Measurements from ENCODE around the gene CAPN5.
"Not testable (repeated sequence)": the region's sequence is repeated elsewhere in the genome, so short reads cannot be mapped to it uniquely, and the experiment has no call there.

Gene CAPN5

GRCh38 chr11:77091146-77091940, 24.6 kb downstream of the CAPN5 start:
- no peak overlapping the region for H3K27ac Mint-ChIP-seq

GRCh38 chr11:77092382-77092781, 25.6 kb downstream of the CAPN5 start:
- Mint-ChIP-seq H3K27me3 (no peaks in the 10 kb centered on the region), H3K4me3 (no peak overlapping the region), H3K36me3 (ENCODE audit: low read depth) (no peaks in the 10 kb centered on the region), H3K4me1 (ENCODE audit: low read depth) (no peaks in the 10 kb centered on the region), H3K9me3 (no peaks in the 10 kb centered on the region), H3K27ac (no peak overlapping the region)

More at GRCh38 chr11:77091146-77091940, 24.6 kb downstream of the CAPN5 start:
- Mint-ChIP-seq H3K4me1 (ENCODE audit: low read depth) (no peaks in the 10 kb centered on the region), H3K27me3 (no peaks in the 10 kb centered on the region), H3K36me3 (ENCODE audit: low read depth) (no peaks in the 10 kb centered on the region), H3K4me3 (no peak overlapping the region), H3K9me3 (no peaks in the 10 kb centered on the region)

- H3K36me3 Mint-ChIP-seq (ENCODE audit: low read depth), result no peaks in the 10 kb centered on the region
- no peaks in the 10 kb centered on the region for H3K9me3 Mint-ChIP-seq
- H3K4me3 Mint-ChIP-seq, result no peak overlapping the region
- H3K27me3 Mint-ChIP-seq, result no peaks in the 10 kb centered on the region
- no peak overlapping the region for H3K27ac Mint-ChIP-seq
- no peaks in the 10 kb centered on the region for H3K4me1 Mint-ChIP-seq (ENCODE audit: low read depth)
Measured at GRCh38 chr11:77093056-77093891, 26.5 kb downstream of the CAPN5 start.

GRCh38 chr11:77093987-77094840, 27.4 kb downstream of the CAPN5 start:
- Mint-ChIP-seq H3K36me3 (ENCODE audit: low read depth) (no peaks in the 10 kb centered on the region), H3K9me3 (no peaks in the 10 kb centered on the region), H3K27me3 (no peaks in the 10 kb centered on the region), H3K27ac (no peak overlapping the region), H3K4me3 (no peak overlapping the region), H3K4me1 (ENCODE audit: low read depth) (no peaks in the 10 kb centered on the region)

- H3K4me1 Mint-ChIP-seq (ENCODE audit: low read depth), result no peaks in the 10 kb centered on the region
- no peaks in the 10 kb centered on the region for H3K36me3 Mint-ChIP-seq (ENCODE audit: low read depth)
- no peaks in the 10 kb centered on the region for H3K9me3 Mint-ChIP-seq
Measured at GRCh38 chr11:77094841-77095365, 28.1 kb downstream of the CAPN5 start.

GRCh38 chr11:77095551-77096490, 29.1 kb downstream of the CAPN5 start:
- Mint-ChIP-seq H3K27me3 (no peaks in the 10 kb centered on the region), H3K9me3 (no peaks in the 10 kb centered on the region), H3K27ac (no peak overlapping the region), H3K36me3 (ENCODE audit: low read depth) (no peaks in the 10 kb centered on the region), H3K4me3 (no peak overlapping the region), H3K4me1 (ENCODE audit: low read depth) (no peaks in the 10 kb centered on the region)

More at GRCh38 chr11:77094841-77095365, 28.1 kb downstream of the CAPN5 start:
- H3K27me3 Mint-ChIP-seq, result no peaks in the 10 kb centered on the region
- H3K27ac Mint-ChIP-seq, result no peak overlapping the region
- H3K4me3 Mint-ChIP-seq, result no peak overlapping the region

- Mint-ChIP-seq H3K27ac (no peak overlapping the region), H3K36me3 (ENCODE audit: low read depth) (no peaks in the 10 kb centered on the region), H3K4me3 (no peak overlapping the region), H3K4me1 (ENCODE audit: low read depth) (no peaks in the 10 kb centered on the region), H3K27me3 (no peaks in the 10 kb centered on the region), H3K9me3 (no peaks in the 10 kb centered on the region)
Measured at GRCh38 chr11:77096591-77097019, 29.8 kb downstream of the CAPN5 start.

- H3K4me3 Mint-ChIP-seq; H3K27me3 Mint-ChIP-seq; H3K27ac Mint-ChIP-seq; H3K4me1 Mint-ChIP-seq (ENCODE audit: low read depth); H3K36me3 Mint-ChIP-seq (ENCODE audit: low read depth); H3K9me3 Mint-ChIP-seq: not testable (repeated sequence)
Measured at GRCh38 chr11:77097180-77097579, 30.4 kb downstream of the CAPN5 start.

GRCh38 chr11:77100166-77101042, 33.6 kb downstream of the CAPN5 start:
- Mint-ChIP-seq H3K36me3 (ENCODE audit: low read depth) (no peaks in the 10 kb centered on the region), H3K4me3 (no peak overlapping the region), H3K27ac (peak overlapping the region; percentile 28), H3K9me3 (no peaks in the 10 kb centered on the region), H3K27me3 (no peaks in the 10 kb centered on the region), H3K4me1 (ENCODE audit: low read depth) (no peaks in the 10 kb centered on the region)

- Mint-ChIP-seq H3K4me1 (ENCODE audit: low read depth) (no peaks in the 10 kb centered on the region), H3K4me3 (no peak overlapping the region), H3K9me3 (no peaks in the 10 kb centered on the region), H3K27ac (no peak overlapping the region), H3K36me3 (ENCODE audit: low read depth) (no peaks in the 10 kb centered on the region), H3K27me3 (no peaks in the 10 kb centered on the region)
Measured at GRCh38 chr11:77101043-77101537, 34.3 kb downstream of the CAPN5 start.

GRCh38 chr11:77102246-77103210, 35.8 kb downstream of the CAPN5 start, which contains the start of gene OMP:
OMP (plus strand) TSS chr11:77102840; CDS start chr11:77102840, 0 bp downstream.
- Mint-ChIP-seq H3K4me3 (no peak within 1 kb of the TSS), H3K36me3 (ENCODE audit: low read depth) (no peaks in the 10 kb centered on the region), H3K9me3 (no peaks in the 10 kb centered on the region), H3K27me3 (no peaks in the 10 kb centered on the region), H3K4me1 (ENCODE audit: low read depth) (no peaks in the 10 kb centered on the region), H3K27ac (no peak within 1 kb of the TSS)

- no peaks in the 10 kb centered on the region for H3K27me3 Mint-ChIP-seq
- H3K4me3 Mint-ChIP-seq, result no peak overlapping the region
- H3K4me1 Mint-ChIP-seq (ENCODE audit: low read depth), result no peaks in the 10 kb centered on the region
- no peak overlapping the region for H3K27ac Mint-ChIP-seq
- no peaks in the 10 kb centered on the region for H3K36me3 Mint-ChIP-seq (ENCODE audit: low read depth)
- no peaks in the 10 kb centered on the region for H3K9me3 Mint-ChIP-seq
Measured at GRCh38 chr11:77103319-77103718, 36.5 kb downstream of the CAPN5 start.

All from stimulated activated naive CD8-positive, alpha-beta T cell treated with anti-CD3 and anti-CD28 coated beads, Interleukin-15, Interleukin-2, amounts not matched to agents 100 ng/mL and 50 ng/mL, for 24 hours (primary cell).